Measurements from ENCODE around the gene ZNF592. TPM values are rescaled to one million over a fixed set of nuclear protein-coding genes. Genes with fewer than 3 reads are reported as not detected.

Gene ZNF592
- total and polyA plus RNA-seq, 9 of the 15 experiments (the other 6 are each of a cell fraction or from before 2014, with no cell fraction given), result 0.88 to 23.8 (median 7.4) TPM

DNA sequence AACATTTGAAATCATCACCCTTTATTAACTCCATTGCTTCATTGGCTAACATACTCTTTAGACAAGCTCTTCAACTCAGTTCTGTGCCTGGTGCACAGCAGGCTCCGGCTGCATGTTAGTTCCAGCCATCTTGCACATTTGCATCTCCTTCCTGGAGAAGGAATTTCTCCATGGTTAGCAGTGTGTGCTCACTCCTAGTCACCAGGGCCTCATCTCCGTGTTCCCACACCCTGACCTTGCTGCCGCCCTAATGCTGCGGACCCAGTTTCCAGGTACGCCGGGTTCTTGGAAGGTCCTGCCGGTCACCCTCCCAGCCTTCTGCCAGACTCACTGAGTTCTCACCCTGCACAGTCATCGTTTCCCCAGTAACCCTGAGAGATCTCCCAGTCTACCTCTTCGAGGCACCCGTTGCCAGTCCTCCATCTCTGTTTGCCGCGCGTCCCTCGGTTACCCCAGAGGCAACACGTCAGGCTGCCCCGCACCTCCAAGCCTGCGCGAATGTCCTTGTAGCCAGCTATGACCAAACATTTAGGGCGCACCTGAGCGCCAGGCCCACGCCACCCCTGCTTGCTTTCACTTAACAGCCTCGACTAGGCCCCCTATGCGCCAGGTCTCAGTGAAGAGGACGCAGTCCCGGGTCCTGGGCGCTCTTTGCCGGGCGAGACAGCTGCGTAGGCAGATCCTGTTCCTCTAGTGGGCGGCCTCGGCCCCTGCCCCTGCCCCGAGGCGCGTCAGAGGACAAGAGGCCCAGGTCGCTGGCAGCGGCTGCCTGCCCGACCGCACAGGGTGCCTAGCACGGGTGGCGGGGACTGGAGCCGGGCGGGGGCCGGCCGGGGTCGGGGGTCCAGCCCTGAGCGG is 747 bp upstream of the ZNF592 start (continued):
- TF ChIP-seq PTBP1 (IDR thresholded peaks at IDR 0.05; ENCODE audit: low read depth, low read length) (no peak), PHTF2 (CRISPR knock-in tag; IDR thresholded peaks at IDR 0.05) (no peak), HEY1 (CRISPR knock-in tag; IDR thresholded peaks at IDR 0.05; ENCODE audit: borderline replicate concordance) (no peak), SNRNP70 (optimal IDR thresholded peaks at IDR 0.05; ENCODE audit: low read depth, low read length) (no peak), FOXJ3 (CRISPR knock-in tag; IDR thresholded peaks at IDR 0.05) (no peak), CXXC5 (CRISPR knock-in tag; IDR thresholded peaks at IDR 0.05) (peak; percentile 40), HDAC8 (tag; IDR thresholded peaks at IDR 0.05) (no peak), JUNB (CRISPR knock-in tag; conservative IDR thresholded peaks at IDR 0.05) (no peak), ZNF76 (CRISPR knock-in tag; IDR thresholded peaks at IDR 0.05; ENCODE audit: borderline replicate concordance) (no peak), ZKSCAN1 (IDR thresholded peaks at IDR 0.05; ENCODE audit: low read depth, low read length) (no peak), DNMT1 (IDR thresholded peaks at IDR 0.05) (no peak)
- TF ChIP-seq, protein P1, sequence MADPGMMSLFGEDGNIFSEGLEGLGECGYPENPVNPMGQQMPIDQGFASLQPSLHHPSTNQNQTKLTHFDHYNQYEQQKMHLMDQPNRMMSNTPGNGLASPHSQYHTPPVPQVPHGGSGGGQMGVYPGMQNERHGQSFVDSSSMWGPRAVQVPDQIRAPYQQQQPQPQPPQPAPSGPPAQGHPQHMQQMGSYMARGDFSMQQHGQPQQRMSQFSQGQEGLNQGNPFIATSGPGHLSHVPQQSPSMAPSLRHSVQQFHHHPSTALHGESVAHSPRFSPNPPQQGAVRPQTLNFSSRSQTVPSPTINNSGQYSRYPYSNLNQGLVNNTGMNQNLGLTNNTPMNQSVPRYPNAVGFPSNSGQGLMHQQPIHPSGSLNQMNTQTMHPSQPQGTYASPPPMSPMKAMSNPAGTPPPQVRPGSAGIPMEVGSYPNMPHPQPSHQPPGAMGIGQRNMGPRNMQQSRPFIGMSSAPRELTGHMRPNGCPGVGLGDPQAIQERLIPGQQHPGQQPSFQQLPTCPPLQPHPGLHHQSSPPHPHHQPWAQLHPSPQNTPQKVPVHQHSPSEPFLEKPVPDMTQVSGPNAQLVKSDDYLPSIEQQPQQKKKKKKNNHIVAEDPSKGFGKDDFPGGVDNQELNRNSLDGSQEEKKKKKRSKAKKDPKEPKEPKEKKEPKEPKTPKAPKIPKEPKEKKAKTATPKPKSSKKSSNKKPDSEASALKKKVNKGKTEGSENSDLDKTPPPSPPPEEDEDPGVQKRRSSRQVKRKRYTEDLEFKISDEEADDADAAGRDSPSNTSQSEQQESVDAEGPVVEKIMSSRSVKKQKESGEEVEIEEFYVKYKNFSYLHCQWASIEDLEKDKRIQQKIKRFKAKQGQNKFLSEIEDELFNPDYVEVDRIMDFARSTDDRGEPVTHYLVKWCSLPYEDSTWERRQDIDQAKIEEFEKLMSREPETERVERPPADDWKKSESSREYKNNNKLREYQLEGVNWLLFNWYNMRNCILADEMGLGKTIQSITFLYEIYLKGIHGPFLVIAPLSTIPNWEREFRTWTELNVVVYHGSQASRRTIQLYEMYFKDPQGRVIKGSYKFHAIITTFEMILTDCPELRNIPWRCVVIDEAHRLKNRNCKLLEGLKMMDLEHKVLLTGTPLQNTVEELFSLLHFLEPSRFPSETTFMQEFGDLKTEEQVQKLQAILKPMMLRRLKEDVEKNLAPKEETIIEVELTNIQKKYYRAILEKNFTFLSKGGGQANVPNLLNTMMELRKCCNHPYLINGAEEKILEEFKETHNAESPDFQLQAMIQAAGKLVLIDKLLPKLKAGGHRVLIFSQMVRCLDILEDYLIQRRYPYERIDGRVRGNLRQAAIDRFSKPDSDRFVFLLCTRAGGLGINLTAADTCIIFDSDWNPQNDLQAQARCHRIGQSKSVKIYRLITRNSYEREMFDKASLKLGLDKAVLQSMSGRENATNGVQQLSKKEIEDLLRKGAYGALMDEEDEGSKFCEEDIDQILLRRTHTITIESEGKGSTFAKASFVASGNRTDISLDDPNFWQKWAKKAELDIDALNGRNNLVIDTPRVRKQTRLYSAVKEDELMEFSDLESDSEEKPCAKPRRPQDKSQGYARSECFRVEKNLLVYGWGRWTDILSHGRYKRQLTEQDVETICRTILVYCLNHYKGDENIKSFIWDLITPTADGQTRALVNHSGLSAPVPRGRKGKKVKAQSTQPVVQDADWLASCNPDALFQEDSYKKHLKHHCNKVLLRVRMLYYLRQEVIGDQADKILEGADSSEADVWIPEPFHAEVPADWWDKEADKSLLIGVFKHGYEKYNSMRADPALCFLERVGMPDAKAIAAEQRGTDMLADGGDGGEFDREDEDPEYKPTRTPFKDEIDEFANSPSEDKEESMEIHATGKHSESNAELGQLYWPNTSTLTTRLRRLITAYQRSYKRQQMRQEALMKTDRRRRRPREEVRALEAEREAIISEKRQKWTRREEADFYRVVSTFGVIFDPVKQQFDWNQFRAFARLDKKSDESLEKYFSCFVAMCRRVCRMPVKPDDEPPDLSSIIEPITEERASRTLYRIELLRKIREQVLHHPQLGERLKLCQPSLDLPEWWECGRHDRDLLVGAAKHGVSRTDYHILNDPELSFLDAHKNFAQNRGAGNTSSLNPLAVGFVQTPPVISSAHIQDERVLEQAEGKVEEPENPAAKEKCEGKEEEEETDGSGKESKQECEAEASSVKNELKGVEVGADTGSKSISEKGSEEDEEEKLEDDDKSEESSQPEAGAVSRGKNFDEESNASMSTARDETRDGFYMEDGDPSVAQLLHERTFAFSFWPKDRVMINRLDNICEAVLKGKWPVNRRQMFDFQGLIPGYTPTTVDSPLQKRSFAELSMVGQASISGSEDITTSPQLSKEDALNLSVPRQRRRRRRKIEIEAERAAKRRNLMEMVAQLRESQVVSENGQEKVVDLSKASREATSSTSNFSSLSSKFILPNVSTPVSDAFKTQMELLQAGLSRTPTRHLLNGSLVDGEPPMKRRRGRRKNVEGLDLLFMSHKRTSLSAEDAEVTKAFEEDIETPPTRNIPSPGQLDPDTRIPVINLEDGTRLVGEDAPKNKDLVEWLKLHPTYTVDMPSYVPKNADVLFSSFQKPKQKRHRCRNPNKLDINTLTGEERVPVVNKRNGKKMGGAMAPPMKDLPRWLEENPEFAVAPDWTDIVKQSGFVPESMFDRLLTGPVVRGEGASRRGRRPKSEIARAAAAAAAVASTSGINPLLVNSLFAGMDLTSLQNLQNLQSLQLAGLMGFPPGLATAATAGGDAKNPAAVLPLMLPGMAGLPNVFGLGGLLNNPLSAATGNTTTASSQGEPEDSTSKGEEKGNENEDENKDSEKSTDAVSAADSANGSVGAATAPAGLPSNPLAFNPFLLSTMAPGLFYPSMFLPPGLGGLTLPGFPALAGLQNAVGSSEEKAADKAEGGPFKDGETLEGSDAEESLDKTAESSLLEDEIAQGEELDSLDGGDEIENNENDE (IDR thresholded peaks at IDR 0.05; ENCODE audit: low read depth, low read length), result no peak
- TF ChIP-seq, protein P2, sequence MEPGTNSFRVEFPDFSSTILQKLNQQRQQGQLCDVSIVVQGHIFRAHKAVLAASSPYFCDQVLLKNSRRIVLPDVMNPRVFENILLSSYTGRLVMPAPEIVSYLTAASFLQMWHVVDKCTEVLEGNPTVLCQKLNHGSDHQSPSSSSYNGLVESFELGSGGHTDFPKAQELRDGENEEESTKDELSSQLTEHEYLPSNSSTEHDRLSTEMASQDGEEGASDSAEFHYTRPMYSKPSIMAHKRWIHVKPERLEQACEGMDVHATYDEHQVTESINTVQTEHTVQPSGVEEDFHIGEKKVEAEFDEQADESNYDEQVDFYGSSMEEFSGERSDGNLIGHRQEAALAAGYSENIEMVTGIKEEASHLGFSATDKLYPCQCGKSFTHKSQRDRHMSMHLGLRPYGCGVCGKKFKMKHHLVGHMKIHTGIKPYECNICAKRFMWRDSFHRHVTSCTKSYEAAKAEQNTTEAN (CRISPR knock-in tag; IDR thresholded peaks at IDR 0.05), result no peak
- TF ChIP-seq, protein P3, sequence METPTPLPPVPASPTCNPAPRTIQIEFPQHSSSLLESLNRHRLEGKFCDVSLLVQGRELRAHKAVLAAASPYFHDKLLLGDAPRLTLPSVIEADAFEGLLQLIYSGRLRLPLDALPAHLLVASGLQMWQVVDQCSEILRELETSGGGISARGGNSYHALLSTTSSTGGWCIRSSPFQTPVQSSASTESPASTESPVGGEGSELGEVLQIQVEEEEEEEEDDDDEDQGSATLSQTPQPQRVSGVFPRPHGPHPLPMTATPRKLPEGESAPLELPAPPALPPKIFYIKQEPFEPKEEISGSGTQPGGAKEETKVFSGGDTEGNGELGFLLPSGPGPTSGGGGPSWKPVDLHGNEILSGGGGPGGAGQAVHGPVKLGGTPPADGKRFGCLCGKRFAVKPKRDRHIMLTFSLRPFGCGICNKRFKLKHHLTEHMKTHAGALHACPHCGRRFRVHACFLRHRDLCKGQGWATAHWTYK (CRISPR knock-in tag; IDR thresholded peaks at IDR 0.05), result no peak

Measured in K562 (cell line).